ENCODE results near the gene PIK3AP1.

PIK3AP1 gene

GRCh38 chr10:96638696-96639095 is 81.6 kb downstream of the PIK3AP1 start:
- no peak for DNase-seq

- DNase-seq = no peak
Measured at GRCh38 chr10:96638120-96638519, 82.2 kb downstream of the PIK3AP1 start.

DNA sequence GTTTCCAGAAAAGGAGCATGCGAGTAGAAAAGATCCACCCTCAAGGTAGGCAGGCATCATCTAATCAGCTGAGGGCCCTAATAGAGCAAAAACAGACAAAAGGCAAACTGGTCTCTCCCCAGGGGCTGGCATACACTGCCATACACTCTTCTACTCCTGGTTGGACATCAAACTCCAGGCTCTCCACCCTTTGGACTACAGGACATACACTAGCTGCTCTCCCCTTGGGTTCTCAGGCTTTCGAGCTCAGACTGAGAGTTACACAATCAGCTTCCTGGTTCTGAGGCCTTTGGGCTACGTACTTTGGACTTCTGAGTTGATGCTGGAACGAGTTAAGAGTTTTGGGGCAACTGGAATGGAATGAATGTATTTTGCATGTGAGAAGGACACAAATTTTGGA is 82.6 kb downstream of the PIK3AP1 start:
- DNase-seq = no peak

DNA sequence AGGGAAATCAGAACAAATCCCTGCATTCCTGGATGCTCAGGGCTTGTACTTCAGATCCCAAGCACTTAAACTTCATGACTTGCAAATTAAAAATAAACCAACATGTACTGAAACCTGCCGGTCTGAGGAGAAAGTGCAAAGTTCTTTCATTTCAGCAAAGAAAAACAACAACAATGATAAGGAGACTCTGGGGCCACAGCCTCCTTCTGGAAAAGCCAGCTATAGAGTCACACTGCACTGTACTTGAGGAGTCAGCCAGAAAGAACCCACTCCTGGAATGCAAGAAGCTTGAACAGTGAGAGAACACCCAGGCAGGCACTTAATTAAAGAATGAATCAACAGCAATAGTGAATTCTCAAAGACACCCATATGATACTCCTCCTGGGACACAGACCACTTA is 83.8 kb downstream of the PIK3AP1 start:
- DNase-seq = peak; percentile 68

DNA sequence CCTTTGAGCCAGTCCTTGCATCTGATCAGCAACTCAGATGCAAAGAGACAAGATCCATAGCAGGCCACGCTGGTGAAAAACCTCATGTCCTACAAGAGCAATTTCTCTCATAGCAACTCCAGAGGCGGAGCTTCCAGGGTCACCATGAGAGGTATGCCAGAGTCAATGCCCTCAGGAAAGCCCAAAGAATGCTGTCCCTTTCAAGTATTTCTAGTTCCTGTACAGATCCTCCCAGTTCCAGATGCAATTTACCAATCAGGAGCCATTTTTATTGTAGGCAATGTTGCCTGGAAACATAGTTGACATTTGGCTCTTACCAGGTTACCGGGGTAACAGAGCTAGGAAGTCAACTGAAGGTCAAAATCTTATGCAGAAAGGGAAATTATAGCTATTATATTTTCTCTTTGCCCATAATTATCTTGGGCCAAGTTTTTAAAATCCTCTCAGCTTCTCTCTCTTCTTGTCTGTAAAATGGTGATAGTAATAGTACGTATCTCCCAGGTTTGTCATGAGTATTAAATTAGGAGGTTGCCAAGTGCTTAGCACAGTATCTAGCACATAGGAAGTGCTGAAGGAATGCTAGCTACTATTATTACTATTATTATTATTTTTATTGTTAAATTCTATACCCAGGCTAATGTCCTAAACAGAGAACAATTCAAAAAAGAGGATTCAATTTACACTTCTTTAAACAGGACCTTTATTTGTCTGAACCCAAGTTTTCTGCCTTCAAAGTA is 87.2 kb downstream of the PIK3AP1 start:
- no peak for DNase-seq

DNA sequence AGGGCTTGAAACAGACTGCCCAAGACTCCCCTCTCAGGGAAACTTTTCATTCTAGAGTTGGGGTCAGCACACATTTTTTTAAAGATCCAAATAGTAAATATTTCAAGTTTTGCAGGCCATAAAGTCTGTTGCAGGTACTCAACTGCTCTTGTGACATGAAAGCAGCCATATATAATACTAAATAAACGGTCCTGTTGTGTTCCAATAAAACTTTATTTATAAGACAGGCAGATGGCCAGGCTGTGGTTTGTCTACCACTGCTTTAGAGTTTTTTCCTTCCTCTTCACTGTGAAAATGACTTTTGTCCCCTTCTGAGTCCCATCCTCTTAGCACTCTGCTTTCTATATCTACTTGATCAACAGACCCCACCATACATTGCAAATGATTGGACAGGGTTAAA is 93.0 kb downstream of the PIK3AP1 start:
- DNase-seq = no peak

DNA sequence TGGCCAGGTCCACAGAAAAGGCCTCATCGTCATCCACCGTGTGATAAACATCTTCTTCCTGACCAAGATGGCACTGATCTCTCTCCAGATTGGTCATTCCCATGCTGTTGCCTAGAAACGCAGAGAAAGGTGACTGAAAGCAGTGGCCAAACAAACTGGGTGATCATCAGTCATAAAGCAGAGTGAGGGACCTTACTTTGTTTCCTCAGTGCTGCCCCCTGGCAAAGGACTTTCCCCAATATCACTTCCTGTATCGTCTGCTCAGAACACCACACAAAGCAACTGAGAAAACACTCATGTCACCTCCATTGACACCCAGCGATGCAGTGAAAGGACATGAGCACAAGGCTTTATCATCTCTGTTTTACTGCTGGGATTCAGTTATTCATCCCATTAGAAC is 93.5 kb downstream of the PIK3AP1 start:
- DNase-seq = no peak

DNA sequence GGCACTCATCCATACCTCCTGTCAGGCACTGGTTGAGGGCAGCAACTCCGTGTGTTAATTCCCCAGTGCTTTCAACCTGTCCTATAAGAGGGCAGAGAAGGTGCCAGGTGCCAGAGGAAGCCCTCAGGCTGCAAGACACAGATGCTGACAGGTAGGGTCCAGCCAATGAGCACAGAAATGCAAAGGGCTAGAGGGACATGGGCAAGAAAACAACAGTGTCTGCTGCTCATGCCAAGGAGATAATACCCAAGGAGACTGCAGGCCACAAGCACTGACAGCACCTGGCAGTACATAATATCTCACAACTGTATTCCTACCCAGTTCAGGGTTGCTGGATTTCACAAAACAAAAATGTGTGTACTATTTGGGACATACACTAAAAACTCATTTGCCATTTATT is 95.1 kb downstream of the PIK3AP1 start:
- no peak for DNase-seq

- DNase-seq = no peak
Measured at GRCh38 chr10:96622013-96622787, 98.1 kb downstream of the PIK3AP1 start.

DNA sequence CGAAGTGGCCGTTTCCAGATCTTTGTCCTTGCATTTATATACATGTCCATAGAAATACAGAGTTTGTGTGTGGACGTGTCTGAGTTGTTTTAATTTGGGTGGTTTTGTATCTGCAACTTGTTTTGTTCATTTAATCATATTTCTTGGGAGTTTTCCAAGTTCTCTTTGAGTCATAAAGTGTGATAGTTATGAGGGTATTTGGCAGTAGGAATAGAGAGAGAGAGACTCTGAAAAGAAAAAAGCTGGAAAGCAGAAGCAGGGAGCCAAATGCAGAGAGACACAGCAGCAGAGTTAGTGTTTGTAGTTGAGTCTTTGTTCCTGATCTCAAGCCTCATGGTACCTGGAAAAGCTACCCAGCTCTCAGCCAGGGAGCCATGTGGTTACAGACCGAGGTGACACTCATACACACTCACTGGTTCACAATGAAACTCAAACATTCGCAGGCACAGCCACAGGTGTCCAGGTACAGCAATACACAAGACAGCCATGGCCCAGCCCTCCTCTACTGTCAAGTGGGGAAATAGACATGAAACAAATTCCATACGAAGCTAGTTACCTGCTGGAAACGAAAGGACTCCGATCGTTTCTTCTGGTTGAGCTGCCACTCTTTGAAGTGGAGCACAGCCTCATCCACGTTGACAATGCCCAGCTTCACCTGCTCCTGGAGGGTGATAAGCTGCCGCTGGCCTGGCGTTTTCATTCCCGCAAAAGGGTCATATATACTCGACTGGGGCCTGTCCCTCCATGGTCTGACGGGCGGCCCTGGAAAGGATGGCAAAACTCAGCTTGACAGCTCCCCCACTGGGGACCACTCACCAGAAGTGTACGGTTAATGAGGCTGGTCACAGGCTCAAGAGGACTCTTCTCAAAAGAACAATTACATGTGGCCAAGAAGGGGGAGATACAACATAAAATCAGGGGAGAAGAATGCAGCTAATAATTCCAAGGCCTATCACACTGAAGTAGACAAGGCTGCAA is 100.2 kb downstream of the PIK3AP1 start:
- no peak for DNase-seq

- no peak for DNase-seq
Measured at GRCh38 chr10:96619120-96619519, 101.2 kb downstream of the PIK3AP1 start.

- no peak for DNase-seq
Measured at GRCh38 chr10:96618653-96619052, 101.7 kb downstream of the PIK3AP1 start.

GRCh38 chr10:96616961-96617360 is 103.4 kb downstream of the PIK3AP1 start:
- no peak for DNase-seq

- DNase-seq = peak; percentile 96
Measured at GRCh38 chr10:96614515-96614914, 105.8 kb downstream of the PIK3AP1 start.

DNA sequence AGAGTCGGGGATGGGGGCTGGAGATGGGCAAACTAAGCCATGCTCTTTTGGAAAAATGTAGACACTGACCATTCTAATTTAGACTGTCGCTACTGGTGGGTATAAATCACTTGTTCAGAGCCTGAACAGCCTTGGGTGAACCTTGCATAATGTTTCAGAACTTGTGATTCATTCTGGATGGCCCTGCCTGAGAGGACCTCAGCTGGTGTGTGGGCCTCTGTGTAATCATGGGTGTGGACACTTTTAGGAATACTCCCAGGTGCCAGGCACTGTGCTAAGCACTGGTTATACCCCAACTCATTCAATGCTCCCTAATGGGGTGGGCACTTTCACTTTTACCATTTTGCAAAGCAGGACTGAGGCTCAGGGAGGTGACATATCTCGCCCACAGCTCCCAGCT is 106.7 kb downstream of the PIK3AP1 start:
- no peak for DNase-seq

DNA sequence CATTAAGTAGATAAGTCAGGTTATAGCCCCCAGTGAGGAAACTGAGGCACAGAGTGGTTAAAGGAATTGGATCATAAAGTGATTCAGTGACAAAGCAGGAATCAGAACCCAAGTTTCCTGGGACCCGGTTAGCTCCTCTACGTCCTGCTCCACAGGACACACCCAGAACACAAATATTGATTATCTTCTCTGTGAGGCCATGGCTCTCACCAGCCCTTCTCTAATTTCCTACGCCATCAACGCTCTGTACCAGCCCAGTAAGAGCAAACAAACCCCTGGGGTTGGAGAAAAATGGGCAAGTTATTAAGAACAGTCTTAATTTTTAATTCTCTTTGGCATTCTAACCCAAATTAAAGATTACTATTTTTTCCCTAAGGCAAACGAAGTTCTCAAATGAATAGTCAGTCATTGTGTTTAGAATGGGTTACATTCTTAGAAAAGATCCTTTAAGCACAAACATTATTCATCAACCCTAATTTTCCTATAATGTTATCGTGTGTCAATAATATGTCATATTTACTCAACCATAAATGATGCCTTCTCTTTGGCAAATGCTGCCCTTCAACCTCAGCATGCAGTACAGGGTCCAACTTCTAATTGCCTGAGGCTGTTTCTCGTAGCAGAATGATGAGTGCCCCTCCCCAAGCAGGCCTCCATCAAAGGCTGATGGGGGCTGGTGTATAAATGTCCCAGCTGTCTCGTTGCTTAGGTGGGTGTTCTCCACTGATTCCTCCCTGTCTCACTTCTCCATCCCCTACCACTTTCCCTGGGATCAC is 108.1 kb downstream of the PIK3AP1 start:
- DNase-seq = no peak

DNA sequence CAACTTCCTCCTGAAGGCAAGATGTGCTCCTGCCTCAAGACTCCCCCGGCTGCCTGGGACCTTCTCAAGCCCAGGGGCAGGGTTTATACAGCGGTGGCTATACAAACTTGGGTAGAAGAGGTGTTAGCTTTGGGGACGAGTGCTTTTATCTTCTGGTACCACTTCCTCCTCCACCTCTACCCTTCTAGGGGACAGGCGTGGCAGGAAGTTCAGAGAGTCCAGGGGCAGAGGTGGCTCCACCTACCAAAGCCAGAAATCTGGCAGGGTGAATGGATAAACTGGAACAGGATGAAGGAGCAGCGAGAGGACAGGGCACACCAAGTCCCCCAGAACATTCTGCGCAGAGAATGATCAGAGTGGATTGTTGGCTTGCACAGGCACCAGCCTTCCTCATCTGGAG is 109.5 kb downstream of the PIK3AP1 start:
- DNase-seq = no peak

DNA sequence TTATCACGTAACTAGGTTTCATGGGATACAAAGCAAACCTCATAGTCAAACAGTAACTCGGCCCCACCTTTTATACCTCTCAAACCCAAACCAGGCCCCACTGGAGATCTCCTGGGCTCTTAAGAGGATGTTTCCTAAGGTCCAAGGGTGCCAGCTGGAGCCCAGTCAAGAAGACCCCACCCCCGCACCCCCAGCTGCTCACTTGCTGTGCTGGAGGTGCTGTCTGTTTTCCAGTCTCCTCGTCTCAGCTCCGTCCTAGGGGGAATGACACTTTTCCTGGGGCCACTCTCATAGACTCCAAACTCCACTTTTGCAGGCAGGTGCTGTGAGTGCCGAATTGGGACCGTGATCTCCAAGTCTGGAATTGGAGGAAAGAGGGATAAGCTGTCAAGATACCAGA is 110.8 kb downstream of the PIK3AP1 start:
- no peak for DNase-seq

GRCh38 chr10:96608805-96609204 is 111.5 kb downstream of the PIK3AP1 start:
- no peak for DNase-seq

DNA sequence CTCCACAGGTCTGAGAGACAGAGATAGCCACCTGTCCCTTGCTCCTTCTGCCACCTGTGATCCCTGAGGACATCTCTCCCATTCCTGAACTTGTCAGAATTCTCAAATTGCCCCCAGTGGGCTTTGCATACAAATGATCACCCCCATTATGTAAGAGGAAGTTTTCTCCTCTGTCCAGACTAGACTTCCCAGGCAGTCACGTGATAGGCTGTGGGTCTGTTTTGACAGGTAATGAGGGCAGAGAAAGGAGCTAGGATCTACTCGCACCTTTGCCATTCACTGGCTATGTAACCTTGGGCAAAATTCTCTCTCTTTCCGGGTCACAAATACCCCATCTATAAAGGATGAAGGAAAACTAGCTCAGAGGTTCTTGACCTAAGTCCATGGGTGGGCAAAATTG is 112.1 kb downstream of the PIK3AP1 start:
- DNase-seq = no peak

DNA sequence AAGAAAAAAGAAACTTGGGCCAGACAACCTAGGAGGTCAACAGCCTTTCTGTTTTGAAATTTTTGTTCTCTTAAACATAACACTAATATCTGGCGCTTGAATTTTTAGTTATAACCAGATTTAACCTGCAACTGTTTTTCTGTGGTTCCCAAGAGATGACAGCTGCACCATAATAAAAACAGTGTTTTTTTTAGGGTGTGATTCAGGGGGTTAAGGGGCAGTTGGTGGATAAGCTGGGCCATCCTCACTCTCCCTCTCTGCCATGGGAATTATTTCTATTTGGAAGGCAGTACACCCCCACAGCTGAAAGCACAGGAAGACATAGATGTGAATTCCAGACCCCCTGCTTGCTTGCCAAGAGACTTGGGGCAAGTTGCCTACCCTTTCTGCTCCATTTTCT is 113.4 kb downstream of the PIK3AP1 start:
- DNase-seq = no peak

DNA sequence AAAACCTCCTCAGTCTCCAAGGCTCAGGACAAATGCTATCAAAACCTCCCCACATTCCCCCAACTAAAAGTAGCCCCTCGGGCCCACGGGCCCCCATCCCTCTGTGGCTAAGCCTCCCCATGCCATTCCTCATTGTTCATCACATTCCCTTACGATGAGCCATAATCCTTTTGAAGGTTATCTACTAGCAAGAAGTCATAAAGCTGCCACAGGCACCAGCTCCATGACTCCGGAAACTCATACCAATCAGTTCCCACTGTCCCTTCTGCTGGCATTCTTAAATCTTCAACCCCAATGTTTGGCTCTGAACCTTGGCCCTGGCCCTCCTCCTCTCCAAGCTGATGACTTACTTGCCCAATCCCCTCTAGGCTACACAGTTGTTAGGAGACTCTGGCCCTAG is 114.1 kb downstream of the PIK3AP1 start:
- DNase-seq = peak; percentile 33

GRCh38 chr10:96600337-96600736 is 120.0 kb downstream of the PIK3AP1 start:
- DNase-seq = no peak

All from kidney glomerular epithelial cell (primary cell).